WERI-Rb-1 (cell line): ENCODE results near the gene ZBTB8OS.

ENCODE experiments used
- DNase-seq: peaks from one replicate; pipeline ENCODE4 v3.0.0-alpha.2; 2020
- H3K27ac ChIP-seq: fragments of 250-450 bp; sonication (Bioruptor Pico); 2 replicates; pipeline ENCODE4 v1.5.1; 2020; ENCODE audit warnings: mild to moderate bottlenecking, moderate library complexity
- H3K27me3 ChIP-seq: fragments of 250-450 bp; sonication (Bioruptor Pico); 2 replicates; pipeline ENCODE4 v1.5.1; 2021; ENCODE audit warnings: mild to moderate bottlenecking, low read depth, moderate library complexity; ENCODE audit not compliant: insufficient read depth, severe bottlenecking
- H3K36me3 ChIP-seq: fragments of 250-450 bp; sonication (Bioruptor Pico); 2 replicates; pipeline ENCODE4 v1.5.1; 2020; ENCODE audit warnings: mild to moderate bottlenecking, moderate library complexity
- H3K4me3 ChIP-seq: 2 replicates; pipeline ENCODE4 v1.5.1; 2011; ENCODE audit warnings: low read depth, mild to moderate bottlenecking, control low read depth, low read length
- H3K9me3 ChIP-seq: fragments of 250-450 bp; sonication (Bioruptor Pico); 2 replicates; pipeline ENCODE4 v1.5.1; 2021; ENCODE audit warnings: mild to moderate bottlenecking, moderate library complexity; ENCODE audit not compliant: severe bottlenecking
- CTCF ChIP-seq: IDR thresholded peaks from 2 replicates; pipeline ENCODE4 v1.5.1; 2011; ENCODE audit warnings: low read depth, mild to moderate bottlenecking, control low read depth, inconsistent platforms, low read length

The ZBTB8OS gene

GRCh38 chr1:32606565-32607371 lies 43.6 kb downstream of the ZBTB8OS start:
- Histone ChIP-seq H3K27ac (no peak overlapping the region), H3K27me3 (no peaks in the 10 kb centered on the region), H3K36me3 (no peaks in the 10 kb centered on the region), H3K4me3 (no peak overlapping the region), H3K9me3 (no peaks in the 10 kb centered on the region)
- TF ChIP-seq CTCF, result no peak
- no peak for DNase-seq

- no peak for TF ChIP-seq CTCF
- Histone ChIP-seq H3K36me3 (no peaks in the 10 kb centered on the region), H3K27ac (no peak overlapping the region), H3K27me3 (no peaks in the 10 kb centered on the region), H3K4me3 (no peak overlapping the region), H3K9me3 (no peaks in the 10 kb centered on the region)
- no peak for DNase-seq
Measured at GRCh38 chr1:32605711-32606424, 44.5 kb downstream of the ZBTB8OS start.

- no peak for DNase-seq
- H3K4me3 ChIP-seq, result no peak overlapping the region
- H3K27me3 ChIP-seq, result no peaks in the 10 kb centered on the region
- TF ChIP-seq CTCF, result no peak
- peaks cover 23% of the 10 kb centered on the region for H3K36me3 ChIP-seq
- H3K27ac ChIP-seq, result no peak overlapping the region
- no peaks in the 10 kb centered on the region for H3K9me3 ChIP-seq
Measured at GRCh38 chr1:32600034-32600433, 50.3 kb downstream of the ZBTB8OS start.

- DNase-seq, result no peak
- Histone ChIP-seq H3K27ac (no peak overlapping the region), H3K27me3 (no peaks in the 10 kb centered on the region)
Measured at GRCh38 chr1:32592943-32593342, 57.4 kb downstream of the ZBTB8OS start.

GRCh38 chr1:32580348-32581017 lies 69.9 kb downstream of the ZBTB8OS start:
- no peak overlapping the region for H3K27ac ChIP-seq
- no peaks in the 10 kb centered on the region for H3K36me3 ChIP-seq
- no peaks in the 10 kb centered on the region for H3K9me3 ChIP-seq
- DNase-seq, result no peak
- no peak overlapping the region for H3K4me3 ChIP-seq
- TF ChIP-seq CTCF, result no peak
- H3K27me3 ChIP-seq, result no peaks in the 10 kb centered on the region

More at GRCh38 chr1:32592943-32593342, 57.4 kb downstream of the ZBTB8OS start:
- H3K4me3 ChIP-seq, result no peak overlapping the region
- H3K9me3 ChIP-seq, result no peaks in the 10 kb centered on the region
- TF ChIP-seq CTCF, result no peak
- peaks cover 33% of the 10 kb centered on the region for H3K36me3 ChIP-seq
